GM19193 (cell line): ENCODE measurements around the gene PLA2G7.

Experiments
- POLR2A ChIP-seq: IDR thresholded peaks from 4 replicates; pipeline ENCODE4 v1.6.1; 2011; ENCODE audit not compliant: insufficient read depth, insufficient read length; ENCODE audit errors: extremely low read depth

Gene PLA2G7

GRCh38 chr6:46734867-46735719 lies at the start of gene PLA2G7:
TSS of gene PLA2G7 (minus strand) at chr6:46735375. CDS start at chr6:46722891, 12,484 bp downstream.
- no peak for TF ChIP-seq POLR2A

GRCh38 chr6:46784535-46784934 lies 49.4 kb upstream of the PLA2G7 start:
- no peak for TF ChIP-seq POLR2A

- no peak for TF ChIP-seq POLR2A
Measured at GRCh38 chr6:46781478-46782378, 46.6 kb upstream of the PLA2G7 start.

- TF ChIP-seq POLR2A, result no peak
Measured at GRCh38 chr6:46777476-46778346, 42.5 kb upstream of the PLA2G7 start.

- no peak for TF ChIP-seq POLR2A
Measured at GRCh38 chr6:46776070-46776712, 41.0 kb upstream of the PLA2G7 start.

- TF ChIP-seq POLR2A, result no peak
Measured at GRCh38 chr6:46773201-46773855, 38.2 kb upstream of the PLA2G7 start.

- no peak for TF ChIP-seq POLR2A
Measured at GRCh38 chr6:46772762-46773161, 37.6 kb upstream of the PLA2G7 start.

- TF ChIP-seq POLR2A, result no peak
Measured at GRCh38 chr6:46772016-46772415, 36.8 kb upstream of the PLA2G7 start.

GRCh38 chr6:46764961-46765360 lies 29.8 kb upstream of the PLA2G7 start:
- no peak for TF ChIP-seq POLR2A

GRCh38 chr6:46763466-46763865 lies 28.3 kb upstream of the PLA2G7 start:
- no peak for TF ChIP-seq POLR2A

- no peak for TF ChIP-seq POLR2A
Measured at GRCh38 chr6:46760925-46761324, 25.8 kb upstream of the PLA2G7 start.

- no peak for TF ChIP-seq POLR2A
Measured at GRCh38 chr6:46758960-46759753, 24.0 kb upstream of the PLA2G7 start.

- no peak for TF ChIP-seq POLR2A
Measured at GRCh38 chr6:46757214-46757596, 22.0 kb upstream of the PLA2G7 start.
